GM19023 (cell line): ENCODE data around the gene GPC6.

Experiments
- ATAC-seq: cut with Tn5 transposase; IDR thresholded peaks from one replicate; pipeline ENCODE4 v1.9.1; 2021; ENCODE audit warnings: mild to moderate bottlenecking, moderate library complexity; ENCODE audit not compliant: unreplicated experiment

The GPC6 gene

GRCh38 chr13:93811738-93812112 is 585.1 kb downstream of the GPC6 start:
- no peak for ATAC-seq

GRCh38 chr13:93814658-93815057 is 588.1 kb downstream of the GPC6 start:
- no peak for ATAC-seq

GRCh38 chr13:93818345-93818744 is 591.7 kb downstream of the GPC6 start:
- ATAC-seq: no peak

GRCh38 chr13:93819331-93819890 is 592.8 kb downstream of the GPC6 start:
- ATAC-seq: no peak

- no peak for ATAC-seq
Observed at GRCh38 chr13:93824286-93824685, 597.7 kb downstream of the GPC6 start.

- no peak for ATAC-seq
Observed at GRCh38 chr13:93834051-93834450, 607.4 kb downstream of the GPC6 start.

DNA sequence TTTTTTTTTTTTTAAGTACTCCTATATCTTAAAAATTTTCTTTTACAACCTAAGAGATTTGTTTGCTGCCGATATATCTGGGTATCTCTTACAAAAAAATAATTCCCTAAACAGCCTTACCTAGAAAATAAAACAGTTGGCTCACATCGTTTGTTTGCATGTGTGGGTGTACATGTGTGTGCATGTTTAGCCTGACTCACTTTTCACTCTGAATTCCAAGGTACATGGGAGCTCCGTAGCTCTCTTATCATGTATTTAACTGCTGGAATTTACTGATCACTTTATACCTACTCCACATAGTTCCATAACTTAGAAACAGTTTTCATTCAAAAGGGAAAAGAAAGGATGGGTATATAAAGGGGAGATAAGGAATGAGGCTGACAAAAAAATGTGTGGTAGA is 616.5 kb downstream of the GPC6 start:
- no peak for ATAC-seq

DNA sequence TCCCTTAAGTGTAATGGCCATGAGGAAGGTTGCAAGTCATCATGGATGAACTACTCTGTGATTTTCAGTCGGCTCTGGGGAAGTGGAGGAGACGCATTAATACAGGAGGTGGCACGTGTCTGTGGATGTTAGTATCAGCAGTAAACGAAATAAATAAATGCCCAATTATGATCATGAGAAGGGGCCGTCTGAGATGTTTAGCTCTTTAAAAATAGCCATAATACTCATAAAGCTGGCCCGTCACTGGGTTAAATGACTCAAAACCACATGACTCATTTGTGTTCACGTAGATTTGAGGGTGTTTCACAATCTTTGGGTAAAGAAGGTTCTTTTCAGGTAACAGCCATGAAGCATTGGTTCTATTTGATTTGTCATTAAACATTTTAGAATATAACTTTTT is 620.6 kb downstream of the GPC6 start:
- no peak for ATAC-seq

- ATAC-seq: no peak
Observed at GRCh38 chr13:93848247-93848646, 621.6 kb downstream of the GPC6 start.

GRCh38 chr13:93851236-93851635 is 624.6 kb downstream of the GPC6 start:
- ATAC-seq: no peak

GRCh38 chr13:93853912-93854311 is 627.3 kb downstream of the GPC6 start:
- ATAC-seq: no peak

- ATAC-seq: no peak
Observed at GRCh38 chr13:93857126-93857525, 630.5 kb downstream of the GPC6 start.

- no peak for ATAC-seq
Observed at GRCh38 chr13:93859716-93860115, 633.1 kb downstream of the GPC6 start.

DNA sequence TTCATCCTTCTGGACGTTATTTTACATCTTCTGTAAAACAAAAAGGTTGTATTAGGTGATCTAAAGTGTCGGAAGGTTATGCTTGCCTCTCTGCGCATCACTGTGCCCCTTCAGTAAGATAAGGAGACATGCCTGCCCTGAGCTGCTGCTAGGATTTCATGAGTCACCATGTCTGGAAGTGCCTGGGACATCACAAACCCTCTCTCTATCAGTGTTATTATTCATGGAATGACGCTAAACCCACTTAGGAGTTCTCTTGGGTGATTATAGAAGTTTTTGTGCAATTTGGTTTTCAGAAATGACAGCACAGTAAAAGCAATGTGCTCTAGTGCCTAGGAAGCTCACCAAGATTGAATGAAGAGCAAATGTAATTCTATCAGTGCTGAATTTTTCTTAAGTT is 635.2 kb downstream of the GPC6 start:
- ATAC-seq: no peak

GRCh38 chr13:93862259-93862658 is 635.7 kb downstream of the GPC6 start:
- no peak for ATAC-seq

DNA sequence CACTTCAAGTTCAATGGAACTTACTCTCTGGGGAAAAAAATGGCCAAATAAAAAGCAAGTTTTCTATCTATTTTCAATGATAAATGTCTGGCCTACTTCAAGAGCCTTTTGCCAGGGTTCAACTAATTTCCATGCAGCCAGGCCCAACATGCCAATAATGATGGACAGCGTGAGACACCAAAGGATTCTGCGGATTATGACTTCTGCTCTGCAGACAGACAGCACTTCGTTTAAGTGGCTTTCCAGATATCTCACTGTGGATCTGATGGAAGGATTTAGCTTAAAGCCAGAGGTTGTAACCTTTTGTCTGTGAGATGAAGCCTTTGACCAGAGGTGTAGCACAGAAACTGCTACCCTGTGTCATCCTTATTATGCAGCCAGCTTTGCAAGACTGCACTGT is 638.6 kb downstream of the GPC6 start:
- no peak for ATAC-seq

DNA sequence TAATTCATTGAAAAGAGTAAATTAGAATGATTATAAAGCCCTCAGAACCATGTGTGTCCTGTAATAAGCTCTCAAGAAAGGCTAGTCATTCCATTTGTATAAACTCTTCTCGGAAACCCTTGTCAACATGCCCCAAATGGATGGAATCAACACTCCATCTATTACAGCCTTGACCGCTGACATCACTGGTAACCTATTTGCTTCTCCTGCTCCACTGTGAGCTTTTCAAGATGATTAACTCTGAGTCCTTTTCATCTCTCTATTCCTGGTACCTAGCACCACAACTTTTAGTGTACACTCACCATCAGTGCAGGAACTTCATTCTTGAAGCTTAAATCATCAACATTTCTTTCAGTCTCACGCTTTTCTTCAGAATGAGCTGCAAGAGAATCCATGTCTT is 640.9 kb downstream of the GPC6 start:
- ATAC-seq: no peak

GRCh38 chr13:93872376-93872775 is 645.8 kb downstream of the GPC6 start:
- ATAC-seq: no peak

DNA sequence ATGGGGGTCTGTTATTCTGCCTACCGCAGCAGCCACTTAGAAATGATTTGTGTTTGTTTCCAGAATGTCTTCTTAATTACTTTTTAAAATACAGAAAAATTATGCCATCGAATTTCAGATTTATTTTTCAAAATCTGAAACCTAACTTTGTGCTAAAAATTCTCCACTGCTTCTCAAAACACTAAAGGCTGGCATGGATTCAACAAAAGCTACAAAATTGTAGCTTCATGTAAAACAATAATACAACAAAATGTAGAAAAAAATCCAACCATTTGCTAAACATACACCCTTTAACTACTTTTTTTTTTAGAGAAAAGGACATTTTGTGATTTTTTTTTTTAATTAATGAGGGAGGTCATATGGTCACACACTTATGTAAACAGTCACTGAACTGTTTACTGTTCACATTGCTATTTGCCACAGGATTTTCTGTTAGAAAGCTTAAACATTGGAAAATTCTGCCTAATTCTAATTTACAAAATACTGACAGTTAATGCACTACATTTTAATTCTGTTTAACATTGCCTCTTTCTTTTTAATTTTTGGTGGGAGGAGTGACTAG is 646.3 kb downstream of the GPC6 start:
- no peak for ATAC-seq

GRCh38 chr13:93875547-93875946 is 648.9 kb downstream of the GPC6 start:
- no peak for ATAC-seq

GRCh38 chr13:93876236-93876635 is 649.6 kb downstream of the GPC6 start:
- ATAC-seq: no peak

DNA sequence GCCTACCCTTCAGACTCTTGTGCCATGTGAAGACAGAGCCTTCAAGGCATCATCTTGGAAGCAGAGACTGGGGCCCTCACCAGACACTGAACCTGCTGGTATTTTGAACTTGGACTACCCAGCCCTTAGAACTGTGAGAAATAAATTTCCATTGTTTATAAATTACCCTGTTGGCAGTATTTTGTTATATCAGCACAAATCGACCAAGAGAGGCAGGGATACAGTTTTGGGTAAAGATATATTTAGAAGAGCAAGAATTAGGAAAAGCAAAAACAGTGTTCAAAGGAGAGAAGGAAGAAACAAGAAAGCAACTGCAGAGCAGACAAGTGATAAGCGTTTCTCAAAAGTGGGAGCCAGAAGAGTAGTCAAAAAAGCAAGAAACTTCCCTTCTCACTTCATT is 652.1 kb downstream of the GPC6 start:
- ATAC-seq: no peak

DNA sequence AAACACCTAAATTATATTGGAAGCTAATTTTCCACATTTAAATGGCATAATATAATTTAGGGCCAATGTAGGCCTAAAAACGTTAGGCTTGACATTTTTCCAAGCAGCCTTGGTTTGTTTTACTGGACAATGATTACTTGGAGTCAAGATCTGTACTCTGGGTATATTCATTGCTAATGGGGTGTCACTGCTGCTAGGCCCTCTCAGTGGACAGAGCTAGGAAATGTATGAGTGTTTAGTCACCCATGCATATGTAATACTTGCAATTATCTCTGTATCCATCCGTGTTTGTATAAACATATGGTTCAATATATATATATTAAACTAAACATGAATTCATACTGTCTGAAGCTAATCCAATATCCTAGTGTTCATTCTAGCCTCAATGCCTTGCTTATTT is 654.8 kb downstream of the GPC6 start:
- no peak for ATAC-seq
